SK-N-MC (cell line): ENCODE data around the gene USP3.

Source experiments
- EZH2 ChIP-seq: fragments of 200-600 bp; sonication (generic); IDR thresholded peaks from one replicate; pipeline ENCODE4 v1.6.1; 2017; ENCODE audit warnings: antibody characterized with exemption
- FOXP2 ChIP-seq: optimal IDR thresholded peaks from 2 replicates; pipeline ENCODE3; 2011; ENCODE audit warnings: mild to moderate bottlenecking, moderate library complexity; ENCODE audit not compliant: insufficient read depth; ENCODE audit errors: extremely low read length, control extremely low read depth
- POLR2AphosphoS5 ChIP-seq: IDR thresholded peaks from 2 replicates; pipeline ENCODE4 v1.6.1; 2012; ENCODE audit warnings: mild to moderate bottlenecking, low read depth, low read length, borderline replicate concordance

DNA sequence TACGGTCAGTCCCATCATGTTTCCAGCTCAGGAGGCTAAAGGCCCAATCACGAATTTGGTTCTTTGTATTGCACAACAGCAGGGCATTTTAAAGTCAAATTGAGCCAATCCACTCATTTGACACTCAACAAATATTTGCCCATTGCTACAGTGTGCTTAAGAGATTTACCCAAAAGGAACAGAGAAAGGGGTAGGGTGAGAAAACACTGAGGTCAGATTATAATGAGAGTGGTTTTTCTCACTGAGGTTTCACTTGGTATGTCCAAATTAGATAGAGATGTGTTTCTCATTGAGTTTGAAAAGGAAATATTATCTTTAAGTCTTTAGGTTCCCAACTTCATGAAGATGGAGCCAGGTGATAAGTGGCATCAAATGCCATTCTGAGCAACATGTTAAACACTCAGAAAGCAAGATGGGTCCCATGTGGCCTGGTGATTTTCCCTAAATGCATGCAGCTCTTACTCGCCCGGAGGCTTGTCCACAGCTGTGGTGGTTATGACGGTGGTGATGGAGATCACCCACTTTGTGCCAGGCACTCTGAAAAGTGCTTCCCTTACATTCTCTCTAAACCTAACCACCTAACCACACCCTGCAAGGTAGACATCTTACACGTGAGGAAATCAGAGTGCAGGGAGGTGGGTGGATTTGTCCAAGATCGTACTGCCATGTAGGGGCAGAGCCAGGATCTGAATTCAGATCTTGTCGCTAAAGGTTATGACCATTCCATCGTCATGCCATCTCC, 31.2 kb upstream of the USP3 start:
- no peak for TF ChIP-seq POLR2AphosphoS5
- no peak for TF ChIP-seq EZH2
- no peak for TF ChIP-seq FOXP2
